HEK293 (cell line): Measurements from ENCODE around the gene HSPE1.

ENCODE experiments used
- CTCF ChIA-PET: fragments of 350-600 bp; formaldehyde crosslinking; extraction: SDS; loops from one replicate; lab custom pipeline; 2021; ENCODE audit warnings: antibody characterized with exemption; lab: Yijun Ruan, JAX
- POLR2A ChIA-PET: fragments of 300-600 bp; formaldehyde crosslinking; extraction: SDS; loops from one replicate; lab custom pipeline; 2020; ENCODE audit warnings: antibody characterized with exemption, inconsistent platforms; lab: Yijun Ruan, JAX
- H3K27ac ChIP-seq: fragments of 200-500 bp; sonication (Bioruptor generic); 2 replicates; pipeline ENCODE4 v1.5.1; 2014; ENCODE audit warnings: low read depth, low read length, control low read depth, inconsistent platforms; ENCODE audit errors: extremely low read depth
- H3K36me3 ChIP-seq, 2 experiments: fragments of 200-500 bp in 1 of 2; sonication (Bioruptor generic) in 1 of 2; 1 replicate in 1 of 2; 2 replicates in 1 of 2; pipeline ENCODE4 v1.5.1; 2014 to 2017; ENCODE audit warnings: inconsistent platforms in 2 of 2, low read length in 2 of 2; ENCODE audit not compliant: control insufficient read depth in 2 of 2, insufficient read depth in 1 of 2
- H3K4me1 ChIP-seq: fragments of 200-500 bp; sonication (Bioruptor generic); 2 replicates; pipeline ENCODE4 v1.5.1; 2014; ENCODE audit warnings: mild to moderate bottlenecking, low read length, inconsistent platforms; ENCODE audit not compliant: control insufficient read depth, insufficient read depth
- H3K4me3 ChIP-seq: 2 replicates; pipeline ENCODE4 v1.5.1; 2011; ENCODE audit warnings: low read depth, mild to moderate bottlenecking, control low read depth, low read length, moderate library complexity
- H3K9me3 ChIP-seq: fragments of 200-500 bp; sonication (Bioruptor generic); 2 replicates; pipeline ENCODE4 v1.5.1; 2014; ENCODE audit warnings: low read depth, low read length, inconsistent platforms; ENCODE audit not compliant: control insufficient read depth, insufficient read depth
- GFI1B ChIP-seq: fragments of 450-650 bp; formaldehyde crosslinking; IDR thresholded peaks from 2 replicates; pipeline ENCODE4 v1.5.1; 2016; ENCODE audit warnings: missing biosample characterization, missing genetic modification characterization
- KLF10 ChIP-seq: fragments of 450-650 bp; IDR thresholded peaks from 2 replicates; pipeline ENCODE4 v1.5.1; 2018; ENCODE audit warnings: missing biosample characterization, mild to moderate bottlenecking, missing genetic modification characterization
- KLF9 ChIP-seq: fragments of 450-650 bp; formaldehyde crosslinking; IDR thresholded peaks from 2 replicates; pipeline ENCODE4 v1.5.1; 2016; ENCODE audit warnings: missing biosample characterization, missing genetic modification characterization, low read depth
- TRIM28 ChIP-seq: IDR thresholded peaks from 2 replicates; pipeline ENCODE4 v1.6.1; 2011; ENCODE audit warnings: low read length, control low read depth, borderline replicate concordance
- ZBTB20 ChIP-seq: fragments of 450-650 bp; formaldehyde crosslinking; IDR thresholded peaks from 2 replicates; pipeline ENCODE4 v1.5.1; 2016; ENCODE audit warnings: missing biosample characterization, missing genetic modification characterization
- ZNF114 ChIP-seq: fragments of 450-650 bp; formaldehyde crosslinking; IDR thresholded peaks from 2 replicates; pipeline ENCODE4 v1.5.0; 2017; ENCODE audit warnings: missing biosample characterization, missing genetic modification characterization
- ZNF121 ChIP-seq: fragments of 450-650 bp; formaldehyde crosslinking; IDR thresholded peaks from 2 replicates; pipeline ENCODE4 v1.5.1; 2016; ENCODE audit warnings: missing biosample characterization, missing genetic modification characterization
- ZNF132 ChIP-seq: fragments of 450-650 bp; formaldehyde crosslinking; IDR thresholded peaks from 2 replicates; pipeline ENCODE4 v1.5.1; 2017; ENCODE audit warnings: missing biosample characterization, missing genetic modification characterization, borderline replicate concordance
- ZNF211 ChIP-seq: fragments of 450-650 bp; formaldehyde crosslinking; IDR thresholded peaks from 2 replicates; pipeline ENCODE4 v1.5.1; 2016; ENCODE audit warnings: low read depth, missing biosample characterization, missing genetic modification characterization
- ZNF214 ChIP-seq: fragments of 450-650 bp; formaldehyde crosslinking; IDR thresholded peaks from 2 replicates; pipeline ENCODE4 v1.5.1; 2017; ENCODE audit warnings: missing biosample characterization, mild to moderate bottlenecking, missing genetic modification characterization, borderline replicate concordance
- ZNF274 ChIP-seq, 2 experiments: fragments of 200-500 bp in 1 of 2; fragments of 450-650 bp in 1 of 2; sonication (Bioruptor generic) in 1 of 2; formaldehyde crosslinking in 1 of 2; IDR thresholded peaks; 2 replicates each; pipeline versions ENCODE4 v1.5.1 to v1.6.1; 2014 to 2016; ENCODE audit warnings: borderline replicate concordance in 1 of 2, inconsistent platforms in 1 of 2, low read length in 1 of 2, missing biosample characterization in 1 of 2, missing genetic modification characterization in 1 of 2
- ZNF394 ChIP-seq: fragments of 450-650 bp; formaldehyde crosslinking; IDR thresholded peaks from 2 replicates; pipeline ENCODE4 v1.5.1; 2016; ENCODE audit warnings: missing biosample characterization, missing genetic modification characterization, mild to moderate bottlenecking, moderate library complexity, borderline replicate concordance
- ZNF510 ChIP-seq: fragments of 450-650 bp; formaldehyde crosslinking; IDR thresholded peaks from 2 replicates; pipeline ENCODE4 v1.5.1; 2018; ENCODE audit warnings: mild to moderate bottlenecking, missing genetic modification characterization, missing biosample characterization; ENCODE audit not compliant: insufficient replicate concordance
- ZNF621 ChIP-seq: fragments of 450-650 bp; formaldehyde crosslinking; IDR thresholded peaks from 2 replicates; pipeline ENCODE4 v1.5.1; 2017; ENCODE audit warnings: missing biosample characterization, missing genetic modification characterization
- ZNF660 ChIP-seq: fragments of 450-650 bp; IDR thresholded peaks from 2 replicates; pipeline ENCODE4 v1.5.1; 2018; ENCODE audit warnings: missing biosample characterization, mild to moderate bottlenecking, missing genetic modification characterization
- ZNF843 ChIP-seq: fragments of 450-650 bp; formaldehyde crosslinking; IDR thresholded peaks from 2 replicates; pipeline ENCODE4 v1.5.1; 2016; ENCODE audit warnings: missing biosample characterization, missing genetic modification characterization
- TF ChIP-seq, protein P1 (sequence below): fragments of 450-650 bp; formaldehyde crosslinking; IDR thresholded peaks from 2 replicates; pipeline ENCODE4 v1.5.1; 2017; ENCODE audit warnings: missing biosample characterization, missing genetic modification characterization
- TF ChIP-seq, protein P2 (sequence below): fragments of 450-650 bp; formaldehyde crosslinking; IDR thresholded peaks from 2 replicates; pipeline ENCODE4 v1.5.1; 2017; ENCODE audit warnings: missing biosample characterization, missing genetic modification characterization
- TF ChIP-seq, protein P3 (sequence below): fragments of 450-650 bp; formaldehyde crosslinking; IDR thresholded peaks from 2 replicates; pipeline ENCODE4 v1.5.1; 2016; ENCODE audit warnings: missing biosample characterization, missing genetic modification characterization

The HSPE1 gene

DNA sequence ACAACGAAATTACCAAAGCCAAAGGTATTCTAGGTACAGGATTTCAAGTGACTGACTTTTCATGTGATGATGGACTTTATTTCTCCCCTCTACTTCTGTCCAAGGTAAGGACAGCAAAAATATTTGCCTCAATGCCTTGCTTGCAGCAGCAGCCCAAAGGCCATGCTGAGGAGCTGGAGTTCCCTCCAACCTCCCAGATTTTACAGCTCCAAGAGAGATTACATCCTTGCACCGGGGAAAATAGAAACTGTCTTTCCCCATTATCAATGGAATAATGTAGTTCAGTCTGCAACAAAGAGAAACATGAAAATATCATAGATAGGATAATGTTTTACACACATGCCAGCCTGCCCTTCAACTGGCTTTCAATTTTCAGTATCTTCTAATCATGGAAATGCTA lies 14.0 kb upstream of the HSPE1 start:
- no peaks in the 10 kb centered on the region for H3K4me1 ChIP-seq
- no peaks in the 10 kb centered on the region for H3K9me3 ChIP-seq
- H3K27ac ChIP-seq: no peak overlapping the region
- TF ChIP-seq ZNF114 (tag by site-specific recombination): no peak
- no peak for TF ChIP-seq ZNF843
- TF ChIP-seq, protein P1, sequence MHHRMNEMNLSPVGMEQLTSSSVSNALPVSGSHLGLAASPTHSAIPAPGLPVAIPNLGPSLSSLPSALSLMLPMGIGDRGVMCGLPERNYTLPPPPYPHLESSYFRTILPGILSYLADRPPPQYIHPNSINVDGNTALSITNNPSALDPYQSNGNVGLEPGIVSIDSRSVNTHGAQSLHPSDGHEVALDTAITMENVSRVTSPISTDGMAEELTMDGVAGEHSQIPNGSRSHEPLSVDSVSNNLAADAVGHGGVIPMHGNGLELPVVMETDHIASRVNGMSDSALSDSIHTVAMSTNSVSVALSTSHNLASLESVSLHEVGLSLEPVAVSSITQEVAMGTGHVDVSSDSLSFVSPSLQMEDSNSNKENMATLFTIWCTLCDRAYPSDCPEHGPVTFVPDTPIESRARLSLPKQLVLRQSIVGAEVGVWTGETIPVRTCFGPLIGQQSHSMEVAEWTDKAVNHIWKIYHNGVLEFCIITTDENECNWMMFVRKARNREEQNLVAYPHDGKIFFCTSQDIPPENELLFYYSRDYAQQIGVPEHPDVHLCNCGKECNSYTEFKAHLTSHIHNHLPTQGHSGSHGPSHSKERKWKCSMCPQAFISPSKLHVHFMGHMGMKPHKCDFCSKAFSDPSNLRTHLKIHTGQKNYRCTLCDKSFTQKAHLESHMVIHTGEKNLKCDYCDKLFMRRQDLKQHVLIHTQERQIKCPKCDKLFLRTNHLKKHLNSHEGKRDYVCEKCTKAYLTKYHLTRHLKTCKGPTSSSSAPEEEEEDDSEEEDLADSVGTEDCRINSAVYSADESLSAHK: peak; percentile 93
- TF ChIP-seq ZNF621 (tag by site-specific recombination): no peak
- TF ChIP-seq ZNF274 (IDR thresholded peaks at IDR 0.05; ENCODE audit: low read length): no peak
- TF ChIP-seq ZNF274 (tag by site-specific recombination; IDR thresholded peaks at IDR 0.05; ENCODE audit: borderline replicate concordance): no peak
- TF ChIP-seq KLF10: no peak
- H3K4me3 ChIP-seq: no peak overlapping the region
- POLR2A ChIA-PET: no interaction called here
- CTCF ChIA-PET: no interaction called here
- peaks cover 40 to 60% of the 10 kb centered on the region in 2 experiments for H3K36me3 ChIP-seq

DNA sequence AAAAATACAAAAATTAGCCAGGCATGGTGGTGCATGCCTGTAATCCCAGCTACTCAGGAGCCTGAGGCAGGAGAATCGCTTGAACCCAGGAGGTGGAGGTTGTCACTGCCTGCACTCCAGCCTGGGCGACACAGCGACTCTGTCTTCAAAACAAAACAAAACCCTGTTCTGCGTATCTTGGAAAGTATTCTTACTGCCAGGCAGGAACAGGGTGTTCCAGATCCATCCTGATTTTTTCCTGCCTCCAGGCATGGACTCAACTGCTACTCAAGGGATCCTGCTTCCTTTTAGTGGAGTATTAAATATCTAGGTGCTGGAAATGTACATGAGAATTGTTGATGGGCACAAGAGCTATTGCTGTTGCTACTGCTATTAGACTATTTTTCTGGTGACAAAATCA lies 12.8 kb upstream of the HSPE1 start:
- no peaks in the 10 kb centered on the region for H3K4me1 ChIP-seq
- H3K27ac ChIP-seq: no peak overlapping the region
- H3K4me3 ChIP-seq: no peak overlapping the region
- ChIA-PET CTCF (no interaction called here), POLR2A (no interaction called here)
- peaks cover 52 to 72% of the 10 kb centered on the region in 2 experiments for H3K36me3 ChIP-seq
- no peaks in the 10 kb centered on the region for H3K9me3 ChIP-seq
- no peak for TF ChIP-seq ZNF211 (tag by site-specific recombination)
- no peak for TF ChIP-seq TRIM28
- TF ChIP-seq, protein P2, sequence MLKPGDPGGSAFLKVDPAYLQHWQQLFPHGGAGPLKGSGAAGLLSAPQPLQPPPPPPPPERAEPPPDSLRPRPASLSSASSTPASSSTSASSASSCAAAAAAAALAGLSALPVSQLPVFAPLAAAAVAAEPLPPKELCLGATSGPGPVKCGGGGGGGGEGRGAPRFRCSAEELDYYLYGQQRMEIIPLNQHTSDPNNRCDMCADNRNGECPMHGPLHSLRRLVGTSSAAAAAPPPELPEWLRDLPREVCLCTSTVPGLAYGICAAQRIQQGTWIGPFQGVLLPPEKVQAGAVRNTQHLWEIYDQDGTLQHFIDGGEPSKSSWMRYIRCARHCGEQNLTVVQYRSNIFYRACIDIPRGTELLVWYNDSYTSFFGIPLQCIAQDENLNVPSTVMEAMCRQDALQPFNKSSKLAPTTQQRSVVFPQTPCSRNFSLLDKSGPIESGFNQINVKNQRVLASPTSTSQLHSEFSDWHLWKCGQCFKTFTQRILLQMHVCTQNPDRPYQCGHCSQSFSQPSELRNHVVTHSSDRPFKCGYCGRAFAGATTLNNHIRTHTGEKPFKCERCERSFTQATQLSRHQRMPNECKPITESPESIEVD: no peak
- no peak for TF ChIP-seq GFI1B (tag by site-specific recombination)
- TF ChIP-seq ZNF510 (tag by site-specific recombination): no peak
- no peak for TF ChIP-seq ZNF660 (tag by site-specific recombination)
- TF ChIP-seq ZNF214 (tag by site-specific recombination): no peak
- no peak for TF ChIP-seq ZBTB20
- TF ChIP-seq ZNF121 (tag by site-specific recombination): no peak

DNA sequence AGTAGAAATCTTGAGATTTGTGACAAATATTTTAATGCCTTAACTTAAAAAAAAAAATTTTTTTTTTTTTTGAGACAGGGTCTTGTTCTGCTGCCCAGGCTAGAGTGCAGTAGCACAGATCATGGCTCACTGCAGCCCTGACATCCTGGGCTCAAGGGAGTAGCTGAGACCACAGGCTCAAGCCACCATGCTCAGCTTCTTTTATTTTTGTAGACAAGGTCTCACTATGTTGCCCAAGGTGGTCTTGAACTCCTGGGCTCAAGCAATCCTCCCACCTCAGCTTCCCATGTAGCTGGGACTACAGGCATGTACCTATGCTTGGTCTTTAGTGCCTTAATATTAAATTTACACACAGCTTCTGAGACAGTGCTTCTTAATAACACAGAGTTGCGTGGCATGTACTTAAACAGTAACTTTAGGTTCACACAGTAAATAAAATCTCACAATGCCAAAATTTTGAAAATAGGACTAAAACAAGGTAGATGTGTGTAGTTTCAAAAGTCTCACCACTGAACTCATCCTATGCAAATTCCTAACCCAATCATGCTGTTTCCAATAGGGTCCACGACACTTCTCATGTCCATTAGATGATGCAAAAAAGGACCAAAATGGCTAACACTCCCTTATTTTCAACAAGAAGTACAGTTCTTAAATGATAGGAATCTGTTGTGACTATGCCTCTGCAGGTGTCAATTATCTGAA lies 4.6 kb upstream of the HSPE1 start:
- Histone ChIP-seq H3K4me3 (no peak overlapping the region), H3K27ac (no peak overlapping the region; the same call in 1 of the 2 replicates)
- ChIA-PET POLR2A (interaction anchor here (0.6 to 0.7 kb wide), 3 partner anchors 18 to 36 kb away, joined by 3 to 4 read pairs (median 4); no protein-coding TSS in a partner anchor), CTCF (interaction anchor here (0.5 kb wide), 1 partner anchor 306 kb away, joined by 3 read pairs; no protein-coding TSS in a partner anchor)
- TF ChIP-seq ZNF394 (tag by site-specific recombination) (peak; percentile 52; the same call in 1 of the 2 replicates), KLF9 (no peak), ZNF132 (tag by site-specific recombination) (no peak)
- TF ChIP-seq, protein P3, sequence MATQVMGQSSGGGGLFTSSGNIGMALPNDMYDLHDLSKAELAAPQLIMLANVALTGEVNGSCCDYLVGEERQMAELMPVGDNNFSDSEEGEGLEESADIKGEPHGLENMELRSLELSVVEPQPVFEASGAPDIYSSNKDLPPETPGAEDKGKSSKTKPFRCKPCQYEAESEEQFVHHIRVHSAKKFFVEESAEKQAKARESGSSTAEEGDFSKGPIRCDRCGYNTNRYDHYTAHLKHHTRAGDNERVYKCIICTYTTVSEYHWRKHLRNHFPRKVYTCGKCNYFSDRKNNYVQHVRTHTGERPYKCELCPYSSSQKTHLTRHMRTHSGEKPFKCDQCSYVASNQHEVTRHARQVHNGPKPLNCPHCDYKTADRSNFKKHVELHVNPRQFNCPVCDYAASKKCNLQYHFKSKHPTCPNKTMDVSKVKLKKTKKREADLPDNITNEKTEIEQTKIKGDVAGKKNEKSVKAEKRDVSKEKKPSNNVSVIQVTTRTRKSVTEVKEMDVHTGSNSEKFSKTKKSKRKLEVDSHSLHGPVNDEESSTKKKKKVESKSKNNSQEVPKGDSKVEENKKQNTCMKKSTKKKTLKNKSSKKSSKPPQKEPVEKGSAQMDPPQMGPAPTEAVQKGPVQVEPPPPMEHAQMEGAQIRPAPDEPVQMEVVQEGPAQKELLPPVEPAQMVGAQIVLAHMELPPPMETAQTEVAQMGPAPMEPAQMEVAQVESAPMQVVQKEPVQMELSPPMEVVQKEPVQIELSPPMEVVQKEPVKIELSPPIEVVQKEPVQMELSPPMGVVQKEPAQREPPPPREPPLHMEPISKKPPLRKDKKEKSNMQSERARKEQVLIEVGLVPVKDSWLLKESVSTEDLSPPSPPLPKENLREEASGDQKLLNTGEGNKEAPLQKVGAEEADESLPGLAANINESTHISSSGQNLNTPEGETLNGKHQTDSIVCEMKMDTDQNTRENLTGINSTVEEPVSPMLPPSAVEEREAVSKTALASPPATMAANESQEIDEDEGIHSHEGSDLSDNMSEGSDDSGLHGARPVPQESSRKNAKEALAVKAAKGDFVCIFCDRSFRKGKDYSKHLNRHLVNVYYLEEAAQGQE (tag by site-specific recombination): no peak
- TF ChIP-seq, all 188 proteins: peak for 1
- H3K4me1 ChIP-seq: peaks cover 8% of the 10 kb centered on the region; the same call in 1 of the 2 replicates
- H3K9me3 ChIP-seq: no peaks in the 10 kb centered on the region
- H3K36me3 ChIP-seq: peaks cover 72 to 85% of the 10 kb centered on the region in 2 experiments
